ENCODE data around the gene DCDC2. TPM values are rescaled to one million over a fixed set of nuclear protein-coding genes. Genes with fewer than 3 reads are reported as not detected.

Gene DCDC2
- polyA plus RNA-seq, 1 experiment, result not detected

- Histone ChIP-seq H3K4me3 (ENCODE audit: low read depth, low read length) (no peak within 1 kb of the TSS), H3K36me3 (ENCODE audit: control insufficient read depth, insufficient read depth, low read length) (no peaks in the 10 kb centered on the region), H3K27me3 (ENCODE audit: control insufficient read depth, insufficient read depth, low read length) (no peaks in the 10 kb centered on the region)
- no peak for DNase-seq (ENCODE audit: low read depth)
- TF ChIP-seq CTCF (IDR thresholded peaks at IDR 0.05; ENCODE audit: insufficient read depth, low read depth, low read length), result no peak
- CTCF ChIA-PET, result no interaction called here
- POLR2A ChIA-PET, result no interaction called here
Measured at GRCh38 chr6:24125980-24126379, 231.9 kb downstream of the DCDC2 start, which contains the start of gene NRSN1. TSS of gene NRSN1 (plus strand) at chr6:24126215. CDS start at chr6:24134328, 8,113 bp downstream.

- CTCF ChIA-PET, result no interaction called here
- DNase-seq (ENCODE audit: low read depth), result no peak
- no peak for TF ChIP-seq CTCF (IDR thresholded peaks at IDR 0.05; ENCODE audit: insufficient read depth, low read depth, low read length)
- no peaks in the 10 kb centered on the region for H3K36me3 ChIP-seq (ENCODE audit: control insufficient read depth, insufficient read depth, low read length)
- no peak overlapping the region for H3K4me3 ChIP-seq (ENCODE audit: low read depth, low read length)
- no peaks in the 10 kb centered on the region for H3K27me3 ChIP-seq (ENCODE audit: control insufficient read depth, insufficient read depth, low read length)
- POLR2A ChIA-PET, result no interaction called here
Measured at GRCh38 chr6:24122139-24122538, 235.7 kb downstream of the DCDC2 start.

Small RNA genes within 50 kb of the gene (small RNA-seq; reads per million reads assigned to genes)
- gene RF00218 (ENCODE audit: insufficient read length, low read depth, low replicate concordance) (not detected), gene RNU6-391P (ENCODE audit: insufficient read length, low read depth, low replicate concordance) (not detected)

Other genes with a start within 250 kb of the DCDC2 start
- not detected in 2 replicates for gene NRSN1, start 231.8 kb downstream of the DCDC2 start, polyA plus RNA-seq (2011; rRNA removed)
- 6.5 and 12.9 TPM in 2 replicates for gene MRS2, start 44.9 kb upstream of the DCDC2 start, polyA plus RNA-seq (2011; rRNA removed)
- 0.22 and 0.47 TPM in 2 replicates for gene GPLD1, start 131.5 kb upstream of the DCDC2 start, polyA plus RNA-seq (2011; rRNA removed)
- gene ALDH5A1, start 136.9 kb upstream of the DCDC2 start, polyA plus RNA-seq (2011; rRNA removed), result 0.64 and 0.75 TPM in 2 replicates

Measured in BJ (cell line).